Ovary (tissue), 3 donors: ENCODE measurements around the gene SPATA6L.
"Not testable (repeated sequence)": the region's sequence is repeated elsewhere in the genome, so short reads cannot be mapped to it uniquely, and the experiment has no call there.

Experiments
- CTCF ChIP-seq, 3 donors: fragments of 450-650 bp in 2 of 3; fragments of 200-600 bp in 1 of 3; IDR thresholded peaks; one replicate each; pipeline versions ENCODE4 v1.5.1 to v1.8.0; 2016 to 2022; ENCODE audit warnings: antibody characterized with exemption in 3 of 3, mild to moderate bottlenecking in 1 of 3
- EP300 ChIP-seq: sonication (generic); formaldehyde crosslinking; IDR thresholded peaks from one replicate; pipeline ENCODE4 v1.6.1; 2017; ENCODE audit warnings: antibody characterized with exemption
- POLR2A ChIP-seq: fragments of 450-650 bp; IDR thresholded peaks from one replicate; pipeline ENCODE4 v1.6.1; 2017; ENCODE audit warnings: antibody characterized with exemption, mild to moderate bottlenecking, moderate library complexity
- donor health status: DM: no; HTN: no; CAD: no.

- TF ChIP-seq CTCF (IDR thresholded peaks at IDR 0.05); POLR2A; EP300: not testable (repeated sequence)
Measured at GRCh38 chr9:4656196-4656595, 10.1 kb downstream of the SPATA6L start.
